ENCODE data around the gene INTS1.

INTS1 gene

GRCh38 chr7:1503816-1504775, at the start of gene INTS1:
Gene INTS1, minus strand, starts transcription at chr7:1504389. Its CDS starts 429 bp downstream, at chr7:1503960.
- peaks cover 3% of the 10 kb centered on the region for H3K27me3 Mint-ChIP-seq
- CTCF ChIA-PET = interaction anchor here (0.9 to 2.2 kb wide), 3 partner anchors 52 to 310 kb away, joined by 3 to 6 read pairs (median 3); partner anchors contain the start of gene TMEM184A
- peak within 1 kb of the TSS; percentile 88 for H3K4me3 Mint-ChIP-seq
- H3K27ac Mint-ChIP-seq = peak within 1 kb of the TSS; percentile 86
- H3K36me3 Mint-ChIP-seq = peaks cover 21% of the 10 kb centered on the region
- no peaks in the 10 kb centered on the region for H3K9me3 Mint-ChIP-seq
- peaks cover 57% of the 10 kb centered on the region for H3K4me1 Mint-ChIP-seq
- DNase-seq = peak; percentile 93

GRCh38 chr7:1553512-1554210, 49.5 kb upstream of the INTS1 start:
- Mint-ChIP-seq H3K4me3 (no peak overlapping the region), H3K27me3 (peaks cover 4% of the 10 kb centered on the region), H3K4me1 (peaks cover 3% of the 10 kb centered on the region), H3K27ac (no peak overlapping the region), H3K9me3 (no peaks in the 10 kb centered on the region), H3K36me3 (no peaks in the 10 kb centered on the region)
- DNase-seq = no peak
- CTCF ChIA-PET = interaction anchor here (1.3 kb wide), 1 partner anchor 79 kb away, joined by 4 read pairs; no protein-coding TSS in a partner anchor

- Mint-ChIP-seq H3K27me3 (peaks cover 4% of the 10 kb centered on the region), H3K36me3 (no peaks in the 10 kb centered on the region), H3K4me3 (no peak overlapping the region), H3K27ac (no peak overlapping the region), H3K9me3 (no peaks in the 10 kb centered on the region), H3K4me1 (peaks cover 5% of the 10 kb centered on the region)
- DNase-seq = no peak
- CTCF ChIA-PET = no interaction called here
Observed at GRCh38 chr7:1552200-1552599, 48.0 kb upstream of the INTS1 start.

GRCh38 chr7:1550846-1551155, 46.6 kb upstream of the INTS1 start:
- Mint-ChIP-seq H3K4me3 (no peak overlapping the region), H3K9me3 (no peaks in the 10 kb centered on the region), H3K36me3 (no peaks in the 10 kb centered on the region), H3K27me3 (peaks cover 4% of the 10 kb centered on the region), H3K27ac (no peak overlapping the region), H3K4me1 (peaks cover 2% of the 10 kb centered on the region)
- DNase-seq = no peak
- CTCF ChIA-PET = no interaction called here

- no peak overlapping the region for H3K4me3 Mint-ChIP-seq
- no peaks in the 10 kb centered on the region for H3K36me3 Mint-ChIP-seq
- CTCF ChIA-PET = no interaction called here
- peaks cover 2% of the 10 kb centered on the region for H3K4me1 Mint-ChIP-seq
- DNase-seq = no peak
- no peaks in the 10 kb centered on the region for H3K9me3 Mint-ChIP-seq
- no peak overlapping the region for H3K27ac Mint-ChIP-seq
- H3K27me3 Mint-ChIP-seq = peaks cover 4% of the 10 kb centered on the region
Observed at GRCh38 chr7:1550005-1550845, 46.0 kb upstream of the INTS1 start.

- no peak overlapping the region for H3K4me3 Mint-ChIP-seq
Observed at GRCh38 chr7:1549357-1550004, 45.3 kb upstream of the INTS1 start.

GRCh38 chr7:1548944-1549343, 44.8 kb upstream of the INTS1 start:
- Mint-ChIP-seq H3K9me3 (no peaks in the 10 kb centered on the region), H3K27me3 (no peaks in the 10 kb centered on the region), H3K27ac (no peak overlapping the region), H3K4me1 (peaks cover 2% of the 10 kb centered on the region), H3K4me3 (no peak overlapping the region), H3K36me3 (no peaks in the 10 kb centered on the region)
- no peak for DNase-seq
- CTCF ChIA-PET = no interaction called here

More at GRCh38 chr7:1549357-1550004, 45.3 kb upstream of the INTS1 start:
- Mint-ChIP-seq H3K27me3 (no peaks in the 10 kb centered on the region), H3K9me3 (no peaks in the 10 kb centered on the region), H3K4me1 (peaks cover 2% of the 10 kb centered on the region), H3K36me3 (no peaks in the 10 kb centered on the region), H3K27ac (no peak overlapping the region)
- DNase-seq = no peak
- CTCF ChIA-PET = no interaction called here

- no peak for DNase-seq
- no peaks in the 10 kb centered on the region for H3K27me3 Mint-ChIP-seq
- no peak overlapping the region for H3K4me3 Mint-ChIP-seq
- CTCF ChIA-PET = no interaction called here
- peak overlapping the region; percentile 33 for H3K27ac Mint-ChIP-seq
- H3K4me1 Mint-ChIP-seq = peaks cover 2% of the 10 kb centered on the region
- no peaks in the 10 kb centered on the region for H3K9me3 Mint-ChIP-seq
- no peaks in the 10 kb centered on the region for H3K36me3 Mint-ChIP-seq
Observed at GRCh38 chr7:1548438-1548831, 44.2 kb upstream of the INTS1 start.

GRCh38 chr7:1547777-1548437, 43.7 kb upstream of the INTS1 start:
- CTCF ChIA-PET = no interaction called here
- H3K27ac Mint-ChIP-seq = peak overlapping the region; percentile 33
- peaks cover 2% of the 10 kb centered on the region for H3K4me1 Mint-ChIP-seq
- no peaks in the 10 kb centered on the region for H3K27me3 Mint-ChIP-seq
- no peak overlapping the region for H3K4me3 Mint-ChIP-seq
- DNase-seq = no peak
- no peaks in the 10 kb centered on the region for H3K9me3 Mint-ChIP-seq
- H3K36me3 Mint-ChIP-seq = no peaks in the 10 kb centered on the region

GRCh38 chr7:1546909-1547776, 43.0 kb upstream of the INTS1 start:
- H3K36me3 Mint-ChIP-seq = peaks cover 3% of the 10 kb centered on the region
- CTCF ChIA-PET = no interaction called here
- H3K27me3 Mint-ChIP-seq = no peaks in the 10 kb centered on the region
- peaks cover 2% of the 10 kb centered on the region for H3K4me1 Mint-ChIP-seq
- no peaks in the 10 kb centered on the region for H3K9me3 Mint-ChIP-seq
- no peak for DNase-seq
- no peak overlapping the region for H3K4me3 Mint-ChIP-seq
- H3K27ac Mint-ChIP-seq = no peak overlapping the region

GRCh38 chr7:1546274-1546908, 42.2 kb upstream of the INTS1 start:
- CTCF ChIA-PET = no interaction called here
- no peaks in the 10 kb centered on the region for H3K9me3 Mint-ChIP-seq
- peaks cover 2% of the 10 kb centered on the region for H3K4me1 Mint-ChIP-seq
- no peak overlapping the region for H3K4me3 Mint-ChIP-seq
- H3K27ac Mint-ChIP-seq = no peak overlapping the region
- peaks cover 6% of the 10 kb centered on the region for H3K36me3 Mint-ChIP-seq
- DNase-seq = no peak
- H3K27me3 Mint-ChIP-seq = no peaks in the 10 kb centered on the region

GRCh38 chr7:1545417-1546246, 41.4 kb upstream of the INTS1 start:
- no peak for DNase-seq
- Mint-ChIP-seq H3K27me3 (no peaks in the 10 kb centered on the region), H3K4me1 (peaks cover 2% of the 10 kb centered on the region), H3K9me3 (no peaks in the 10 kb centered on the region), H3K36me3 (peaks cover 8% of the 10 kb centered on the region), H3K4me3 (no peak overlapping the region), H3K27ac (peak overlapping the region; percentile 19)
- CTCF ChIA-PET = no interaction called here
